NCI-H1092 treated with DMSO at 0.1 percent for 48 hours (cell line): Measurements from ENCODE around the gene ALDOA.
"Not testable (repeated sequence)": the region's sequence is repeated elsewhere in the genome, so short reads cannot be mapped to it uniquely, and the experiment has no call there.

Experiments used
- DNase-seq: peaks from one replicate; lab custom pipeline; 2025; lab: John Stamatoyannopoulos, UW

Gene ALDOA

GRCh38 chr16:30065102-30065942 lies at the start of gene ALDOA:
ALDOA (plus strand) TSS chr16:30065760; CDS start chr16:30066898, 1,138 bp downstream.
- peak; percentile 96 for DNase-seq

DNA sequence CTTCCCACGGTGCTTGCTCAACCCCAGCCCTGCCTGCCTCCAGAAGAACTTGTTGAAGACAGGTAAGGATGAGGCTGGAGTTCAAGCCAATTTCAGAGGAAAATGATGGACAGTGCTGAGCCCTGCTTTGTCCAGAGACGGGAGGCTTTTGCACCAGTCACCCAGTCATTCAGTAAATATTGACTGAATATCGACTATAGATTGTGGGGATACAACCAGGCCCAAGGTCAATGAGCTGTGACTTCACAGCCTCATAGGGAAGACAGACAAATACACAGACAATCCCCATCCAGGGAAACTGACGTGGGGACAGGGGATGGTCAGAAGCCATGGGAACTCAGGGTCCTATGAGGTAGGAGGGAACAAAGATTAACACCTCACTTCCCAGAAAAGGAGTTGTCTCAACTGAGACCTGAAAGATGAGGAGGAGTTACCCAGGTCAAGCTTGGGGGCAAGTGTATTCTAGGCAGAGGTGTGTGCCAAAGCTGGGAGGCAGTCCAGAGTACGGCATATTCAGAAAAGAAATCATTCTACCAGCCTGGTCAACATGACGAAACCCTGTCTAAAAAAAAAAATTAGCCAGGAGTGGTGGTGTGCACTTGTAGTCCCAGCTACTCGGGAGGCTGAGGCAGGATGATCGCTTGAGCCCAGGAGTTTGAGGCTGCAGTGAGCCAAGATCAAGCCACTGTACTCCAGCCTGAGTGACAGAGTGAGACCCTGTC lies 48.8 kb upstream of the ALDOA start:
- no peak for DNase-seq

GRCh38 chr16:30017277-30017656 lies 48.3 kb upstream of the ALDOA start:
- DNase-seq: no peak

DNA sequence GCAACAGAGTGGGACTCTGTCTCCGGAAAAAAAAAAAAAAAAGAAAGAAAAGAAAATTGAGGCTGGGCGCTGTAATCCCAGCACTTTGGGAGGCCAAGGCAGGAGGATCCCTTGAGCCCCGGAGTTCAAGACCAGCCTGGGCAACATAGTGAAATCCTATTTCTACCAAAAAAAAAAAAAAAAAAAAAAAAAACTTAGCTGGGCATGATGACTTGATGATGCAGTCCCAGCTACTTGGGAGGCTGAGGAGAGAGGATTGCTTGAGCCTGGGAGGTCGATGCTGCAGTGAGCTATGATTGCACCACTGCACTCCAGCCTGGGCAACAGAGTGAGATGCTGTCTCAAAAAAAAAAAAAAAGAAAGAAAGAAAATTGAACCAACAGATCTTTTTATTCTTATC lies 47.6 kb upstream of the ALDOA start:
- DNase-seq: not testable (repeated sequence)

- DNase-seq: no peak
Observed at GRCh38 chr16:30018731-30019158, 46.8 kb upstream of the ALDOA start.

DNA sequence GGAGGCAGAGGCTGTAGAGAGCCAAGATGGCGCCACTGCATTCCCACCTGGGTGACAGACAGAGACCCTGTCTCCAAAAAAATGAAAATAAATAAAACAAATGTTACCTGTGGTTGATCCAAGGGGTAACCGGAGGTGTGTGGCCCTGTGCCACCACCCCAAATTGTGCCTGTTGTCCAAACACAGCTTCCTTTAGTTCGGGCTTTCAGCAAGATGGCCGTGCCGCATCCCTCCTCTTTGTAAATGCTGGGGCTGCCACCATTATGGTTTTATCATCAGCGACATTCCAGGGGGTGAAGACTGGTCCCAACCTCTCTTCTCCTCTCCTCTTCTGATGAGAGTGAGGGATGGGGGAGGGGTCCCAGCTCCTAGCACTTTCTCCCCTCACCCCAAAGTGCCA lies 42.7 kb upstream of the ALDOA start, which contains the start of gene C16orf92:
C16orf92 (plus strand) TSS at position 312 of the 400 bp plus-strand sequence. CDS start 143 bp downstream, outside the sequence.
- no peak for DNase-seq

DNA sequence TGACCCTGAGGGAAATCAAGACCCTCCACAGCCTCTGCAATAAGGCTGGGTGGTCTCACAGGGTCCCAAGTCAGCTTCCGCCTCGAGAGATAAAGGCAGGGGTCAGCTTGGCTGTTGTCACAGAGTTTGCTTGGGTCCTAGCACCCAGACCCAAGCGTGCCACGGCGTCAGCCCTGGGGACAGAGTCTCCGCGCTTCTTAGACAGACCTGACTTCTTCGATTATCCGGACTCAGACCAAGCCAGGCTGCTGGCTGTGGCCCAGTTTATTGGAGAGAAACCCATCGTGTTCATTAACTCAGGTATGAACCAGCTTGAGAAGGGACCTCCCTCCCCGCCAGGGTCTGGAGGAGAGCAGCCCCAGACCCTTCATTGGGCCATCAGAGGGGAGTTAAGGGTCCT lies 42.0 kb upstream of the ALDOA start:
- DNase-seq: no peak

DNA sequence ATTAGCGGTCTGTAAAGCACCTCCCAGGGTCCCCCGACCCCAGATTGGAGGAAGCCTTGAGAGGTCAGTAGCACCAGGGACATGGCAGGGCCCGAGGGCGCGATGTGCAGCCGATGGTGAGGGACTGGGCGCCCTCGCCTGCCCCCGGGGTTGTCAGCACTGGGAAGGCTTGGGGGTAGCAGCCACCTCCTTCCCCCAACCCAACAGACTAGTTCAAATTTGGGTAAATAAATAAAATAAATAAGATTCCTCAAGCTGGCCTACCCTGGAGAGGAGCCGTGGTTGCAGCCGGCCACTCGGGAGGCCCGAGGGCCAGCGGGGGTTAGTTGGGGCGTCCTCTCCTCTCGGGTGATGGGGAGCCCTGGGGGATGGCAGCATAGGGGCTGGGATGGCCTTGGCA lies 41.1 kb upstream of the ALDOA start:
- DNase-seq: no peak

- no peak for DNase-seq
Observed at GRCh38 chr16:30025156-30025555, 40.4 kb upstream of the ALDOA start.

DNA sequence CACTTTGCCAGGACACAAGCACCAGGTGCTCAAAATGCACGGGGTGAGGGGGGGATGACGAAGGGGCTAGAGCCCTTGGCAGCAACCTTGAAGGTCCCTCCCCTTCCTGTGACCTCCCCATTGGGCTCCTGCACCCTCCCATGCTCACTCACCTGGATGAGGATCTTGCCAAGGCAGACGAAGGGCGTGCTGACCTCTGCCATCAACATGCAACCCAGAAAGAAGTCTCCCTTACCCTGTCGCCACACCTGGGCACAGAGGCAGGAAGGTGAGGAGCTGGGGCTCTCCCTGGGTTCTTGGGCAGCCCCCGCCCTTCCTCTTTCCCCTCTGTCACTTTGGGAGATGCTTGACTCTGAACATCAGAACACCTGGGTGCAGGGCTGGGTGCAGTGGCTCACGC lies 40.0 kb upstream of the ALDOA start:
- no peak for DNase-seq

- DNase-seq: no peak
Observed at GRCh38 chr16:30026449-30026848, 39.1 kb upstream of the ALDOA start.

- DNase-seq: no peak
Observed at GRCh38 chr16:30027588-30028437, 37.7 kb upstream of the ALDOA start.

DNA sequence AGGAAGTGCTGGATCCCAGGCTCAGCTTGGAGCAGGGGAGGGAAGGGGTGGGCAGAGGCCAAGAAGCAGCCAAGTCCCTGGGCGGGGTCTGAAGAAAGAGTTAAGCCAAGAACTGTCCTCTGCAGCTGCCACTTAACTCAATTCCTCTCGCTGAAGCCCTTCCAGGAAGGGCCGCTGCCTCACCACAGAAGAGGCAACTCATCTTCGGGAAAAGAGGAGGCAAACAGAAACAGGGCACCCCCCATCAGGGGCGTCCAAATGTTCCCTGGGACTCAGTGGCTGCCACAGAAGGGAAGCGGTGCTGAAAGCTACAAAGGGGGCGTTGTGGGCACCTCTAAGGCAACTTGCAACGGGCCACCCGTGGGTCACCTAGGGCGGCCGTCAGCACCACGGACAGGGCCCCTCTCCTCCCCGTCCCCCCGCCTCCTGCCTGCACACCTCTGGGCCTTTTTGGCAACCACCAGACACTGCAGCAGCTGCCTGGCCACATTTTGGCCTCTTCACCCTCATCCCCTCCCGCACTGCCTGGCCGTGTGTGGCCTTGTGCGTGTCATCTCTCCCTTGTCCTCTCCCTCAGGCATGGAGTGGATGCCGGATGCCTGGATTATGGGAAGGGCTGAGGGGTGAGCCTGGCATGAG lies 37.0 kb upstream of the ALDOA start:
- DNase-seq: no peak

- no peak for DNase-seq
Observed at GRCh38 chr16:30030011-30030685, 35.4 kb upstream of the ALDOA start.

- peak; percentile 26 for DNase-seq
Observed at GRCh38 chr16:30030841-30031413, 34.6 kb upstream of the ALDOA start, which contains the start of gene TLCD3B. TLCD3B (minus strand) TSS chr16:30031271; CDS start chr16:30030527, 744 bp downstream.

- no peak for DNase-seq
Observed at GRCh38 chr16:30031477-30031918, 34.1 kb upstream of the ALDOA start.

DNA sequence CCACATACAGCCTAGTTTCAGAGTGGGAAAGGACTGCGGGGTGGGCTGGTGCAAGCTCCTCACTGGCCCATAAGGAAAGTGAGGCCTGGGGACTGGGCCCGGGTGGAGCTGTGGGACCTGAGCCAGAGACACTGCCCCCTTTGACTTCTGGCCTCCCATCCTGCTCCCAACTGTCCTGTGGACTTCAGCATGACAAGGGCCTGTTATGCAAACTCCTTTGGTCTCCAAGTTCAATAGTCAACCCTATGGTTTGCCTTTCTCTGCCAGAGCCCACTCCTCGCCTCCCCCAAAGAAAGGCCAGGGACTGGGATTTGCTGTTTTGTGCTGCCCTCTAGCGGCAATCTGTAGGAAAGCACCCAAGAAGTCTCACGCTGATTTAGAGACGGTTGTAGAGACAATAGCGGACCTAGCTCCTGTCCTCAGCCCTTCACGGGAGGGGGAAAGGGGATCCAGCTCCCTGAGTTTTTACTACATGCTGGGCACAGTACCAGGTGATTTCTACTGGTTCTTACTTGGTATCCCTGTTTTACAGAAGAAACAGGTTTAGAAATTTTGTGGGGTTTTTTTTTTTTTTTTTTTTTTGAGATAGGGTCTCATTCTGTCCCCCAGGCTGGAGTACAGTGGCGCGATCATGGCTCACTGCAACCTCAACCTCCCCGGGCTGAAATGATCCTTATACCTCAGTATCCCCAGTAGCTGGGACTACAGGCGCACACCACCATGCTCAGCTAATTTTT lies 33.3 kb upstream of the ALDOA start:
- DNase-seq: peak; percentile 83

- no peak for DNase-seq
Observed at GRCh38 chr16:30033270-30033669, 32.3 kb upstream of the ALDOA start.

DNA sequence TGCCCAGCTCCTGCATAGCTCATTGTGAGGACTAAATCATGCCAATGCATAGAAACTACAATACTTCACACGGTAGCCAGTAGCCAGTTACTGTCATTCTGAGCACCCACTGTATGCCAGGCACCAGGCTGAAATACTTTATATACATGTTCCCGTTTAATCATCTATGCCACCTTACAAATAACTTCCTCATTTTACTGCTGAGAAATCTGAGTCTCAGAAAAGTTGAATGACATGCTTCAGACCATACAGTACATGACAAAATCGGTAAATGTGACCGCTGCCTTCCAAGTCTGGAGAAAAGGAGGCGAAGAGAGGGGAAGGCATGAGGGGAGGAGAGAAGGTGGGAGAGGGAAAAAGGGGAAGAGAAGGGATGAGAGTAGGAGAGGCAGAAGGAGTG lies 25.3 kb upstream of the ALDOA start:
- DNase-seq: no peak

DNA sequence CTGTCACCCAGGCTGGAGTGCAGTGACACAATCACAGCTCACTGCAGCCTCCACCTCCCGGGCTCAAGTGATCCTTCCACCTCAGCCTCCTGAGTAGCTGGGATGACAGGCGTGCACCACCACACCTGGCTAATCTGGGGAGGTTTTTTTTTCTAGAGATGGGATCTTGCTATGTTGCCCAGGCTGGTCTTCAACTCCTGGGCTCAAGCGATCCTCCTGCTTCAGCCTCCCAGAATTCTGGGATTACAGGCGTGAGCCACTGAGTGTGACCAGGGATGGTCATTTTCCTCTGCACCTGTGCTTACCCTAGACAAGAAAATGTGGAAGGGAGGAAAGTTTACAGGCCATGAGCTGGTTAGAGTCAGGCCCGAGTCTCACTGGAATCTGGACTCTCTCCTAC lies 24.9 kb upstream of the ALDOA start:
- DNase-seq: not testable (repeated sequence)
